GM12878 (cell line): ENCODE measurements around the gene TIFAB. TPM values are rescaled to one million over a fixed set of nuclear protein-coding genes. Genes with fewer than 3 reads are reported as not detected.

ENCODE experiments used
- ATAC-seq: fragments of 200-7000 bp; cut with Tn5 transposase; 3 replicates; pipeline ENCODE4 v1.9.1; 2020; ENCODE audit warnings: mild to moderate bottlenecking, moderate library complexity
- BruUV-seq: library from RNA; stranded (reverse); fragments of 400-500 nt; replicated peaks from 2 replicates; lab custom pipeline; 2021; lab: Mats Ljungman, UMichigan
- CTCF ChIA-PET: fragments of 300-600 bp; sonication (Branson Sonifier 250); formaldehyde crosslinking; extraction: SDS; loops from one replicate; lab custom pipeline; 2021; ENCODE audit warnings: inconsistent platforms; lab: Yijun Ruan, JAX
- POLR2A ChIA-PET: fragments of 350-600 bp; formaldehyde crosslinking; extraction: SDS; loops from one replicate; lab custom pipeline; 2021; ENCODE audit warnings: inconsistent platforms; lab: Charles Lee
- RAD21 ChIA-PET: fragments of 300-600 bp; sonication (Branson Sonifier 250); formaldehyde crosslinking; loops from one replicate; lab custom pipeline; 2023; ENCODE audit warnings: antibody characterized with exemption; ENCODE audit not compliant: unreplicated experiment; lab: Charles Lee
- SMC1A ChIA-PET: fragments of 300-600 bp; sonication (Branson Sonifier 250); formaldehyde crosslinking; loops from one replicate; lab custom pipeline; 2023; ENCODE audit not compliant: unreplicated experiment, uncharacterized antibody; lab: Charles Lee
- DNase-seq: peaks from one replicate; pipeline ENCODE4 v3.0.0-alpha.2; 2011; ENCODE audit warnings: low read depth, low spot score
- FAIRE-seq: peaks from 3 replicates; lab custom pipeline; 2011; peaks lifted over from hg19 to GRCh38; lab: Jason Lieb, UNC
- H2AFZ ChIP-seq: 2 replicates; pipeline ENCODE4 v1.6.0; 2011; ENCODE audit warnings: low read depth, low read length, control low read depth; ENCODE audit not compliant: control insufficient read depth
- H3K27ac ChIP-seq: 2 replicates; pipeline ENCODE4 v1.5.1; 2011; ENCODE audit warnings: control low read depth; ENCODE audit not compliant: control insufficient read depth, insufficient read depth
- H3K27me3 ChIP-seq, 2 experiments: replicated peaks in 1 of 2; 2 replicates each; pipeline versions ENCODE4 v1.6.0 to v1.6.1; 2011; ENCODE audit warnings: low read length in 1 of 2; ENCODE audit not compliant: control insufficient read depth in 2 of 2, insufficient read depth in 2 of 2
- H3K36me3 ChIP-seq, 2 experiments: 2 replicates each; pipeline ENCODE4 v1.5.1; 2011; ENCODE audit warnings: low read length in 1 of 2; ENCODE audit not compliant: control insufficient read depth in 2 of 2, insufficient read depth in 2 of 2
- H3K4me1 ChIP-seq: 2 replicates; pipeline ENCODE4 v1.6.1; 2011; ENCODE audit warnings: mild to moderate bottlenecking, low read length, moderate library complexity, mixed read lengths; ENCODE audit not compliant: control insufficient read depth, insufficient read depth
- H3K4me2 ChIP-seq: 2 replicates; pipeline ENCODE4 v1.6.0; 2011; ENCODE audit warnings: control low read depth; ENCODE audit not compliant: control insufficient read depth, insufficient read depth
- H3K4me3 ChIP-seq: fragments of 200-600 bp; sonication (generic); 2 replicates; pipeline ENCODE4 v1.5.1; 2016
- H3K79me2 ChIP-seq: 2 replicates; pipeline ENCODE4 v1.6.0; 2011; ENCODE audit warnings: low read length; ENCODE audit not compliant: control insufficient read depth, insufficient read depth
- H3K9ac ChIP-seq: 2 replicates; pipeline ENCODE4 v1.8.0; 2011; ENCODE audit warnings: low read length, control low read depth, mixed read lengths; ENCODE audit not compliant: control insufficient read depth, insufficient read depth
- H3K9me3 ChIP-seq: replicated peaks from 3 replicates; pipeline ENCODE4 v1.5.1; 2011; ENCODE audit warnings: mild to moderate bottlenecking, low read length; ENCODE audit not compliant: control insufficient read depth, insufficient read depth
- H4K20me1 ChIP-seq: 2 replicates; pipeline ENCODE4 v1.6.0; 2011; ENCODE audit not compliant: control insufficient read depth, insufficient read depth
- ATF2 ChIP-seq: IDR thresholded peaks from 2 replicates; pipeline ENCODE4 v1.6.1; 2012; ENCODE audit warnings: low read length, inconsistent platforms
- BRCA1 ChIP-seq: IDR thresholded peaks from 2 replicates; pipeline ENCODE4 v1.6.1; 2011; ENCODE audit warnings: low read depth, low read length, improper control_type of control experiment
- GABPA ChIP-seq: IDR thresholded peaks from 2 replicates; pipeline ENCODE4 v1.6.1; 2014; ENCODE audit warnings: antibody characterized with exemption, low read depth, mild to moderate bottlenecking, inconsistent platforms
- GATAD2B ChIP-seq: fragments of 450-650 bp; conservative IDR thresholded peaks from 2 replicates; pipeline ENCODE4 v1.6.1; 2017; ENCODE audit warnings: low read depth, mild to moderate bottlenecking, moderate library complexity
- IRF4 ChIP-seq: IDR thresholded peaks from 2 replicates; pipeline ENCODE4 v1.6.1; 2011; ENCODE audit warnings: low read depth, low read length
- JUND ChIP-seq: IDR thresholded peaks from 2 replicates; pipeline ENCODE4 v1.6.1; 2012; ENCODE audit warnings: low read depth, mild to moderate bottlenecking, low read length, improper control_type of control experiment, moderate library complexity
- KLF5 ChIP-seq: fragments of 450-650 bp; IDR thresholded peaks from 2 replicates; pipeline ENCODE4 v1.6.1; 2014; ENCODE audit warnings: mild to moderate bottlenecking; ENCODE audit not compliant: partially characterized antibody
- MLLT1 ChIP-seq: fragments of 450-650 bp; IDR thresholded peaks from 2 replicates; pipeline ENCODE4 v1.6.1; 2016; ENCODE audit warnings: mild to moderate bottlenecking
- MXI1 ChIP-seq: fragments of 150-350 bp; IDR thresholded peaks from 2 replicates; pipeline ENCODE4 v1.6.1; 2011; ENCODE audit warnings: low read depth, mild to moderate bottlenecking, inconsistent platforms, low read length, improper control_type of control experiment
- NR2F1 ChIP-seq: fragments of 450-650 bp; conservative IDR thresholded peaks from 2 replicates; pipeline ENCODE4 v1.6.1; 2017; ENCODE audit warnings: mild to moderate bottlenecking
- PAX8 ChIP-seq: fragments of 450-650 bp; IDR thresholded peaks from 2 replicates; pipeline ENCODE4 v1.6.1; 2017; ENCODE audit warnings: mild to moderate bottlenecking, moderate library complexity
- PML ChIP-seq: IDR thresholded peaks from 2 replicates; pipeline ENCODE4 v1.6.1; 2012; ENCODE audit warnings: low read length, inconsistent platforms
- PRDM15 ChIP-seq: fragments of 450-650 bp; formaldehyde crosslinking; IDR thresholded peaks from 2 replicates; pipeline ENCODE4 v1.4.0; 2020; ENCODE audit warnings: mild to moderate bottlenecking, moderate library complexity
- RAD51 ChIP-seq: fragments of 450-650 bp; IDR thresholded peaks from 2 replicates; pipeline ENCODE4 v1.6.1; 2016; ENCODE audit warnings: moderate library complexity, mild to moderate bottlenecking, inconsistent platforms
- RFX5 ChIP-seq: IDR thresholded peaks from 2 replicates; pipeline ENCODE4 v1.6.1; 2011; ENCODE audit warnings: low read depth, low read length, improper control_type of control experiment
- SIX5 ChIP-seq: IDR thresholded peaks from 2 replicates; pipeline ENCODE4 v1.6.1; 2011; ENCODE audit warnings: mild to moderate bottlenecking, low read depth, low read length, moderate library complexity; ENCODE audit not compliant: severe bottlenecking
- TCF7 ChIP-seq: IDR thresholded peaks from 2 replicates; pipeline ENCODE4 v1.6.1; 2014; ENCODE audit warnings: antibody characterized with exemption, borderline replicate concordance
- ZBED1 ChIP-seq: IDR thresholded peaks from 2 replicates; pipeline ENCODE4 v1.6.1; 2016; ENCODE audit warnings: borderline replicate concordance
- WGBS: methylation state at CpG from one replicate; pipeline ENCODE4 v1.1.6; 2016; ENCODE audit warnings: low lambda C conversion rate; ENCODE audit not compliant: insufficient replicate concordance, insufficient coverage; ENCODE audit errors: missing lambda C conversion rate; 5-methylcytosine and 5-hydroxymethylcytosine counted together
- in situ Hi-C: fragments of 300-500 bp; cut with MboI; formaldehyde crosslinking; loops from 9 replicates; pipeline ENCODE4 v1.14.3; 2018; ENCODE audit warnings: mixed read lengths
- intact Hi-C: fragments of 100-400 bp; cut with micrococcal nuclease; formaldehyde crosslinking; loops from one replicate; pipeline ENCODE4 v1.14.2; 2022; ENCODE audit not compliant: unreplicated experiment
- polyA plus RNA-seq, 11 experiments: library from polyadenylated mRNA; depleted of rRNA in 4 of 11; unstranded in 6 of 11; stranded (reverse) in 5 of 11; fragments of >200 nt; fragmentation: Nextera tagmentation in 4 of 11; fragmentation: Illumina TruSeq in 1 of 11; extraction: Ambion mirVana in 4 of 11; extraction: Trizol in 1 of 11; gene quantifications; 1 replicate in 1 of 11; 2 replicates in 10 of 11; pipeline versions ENCODE4 v1.2.1 to v1.2.3, GENCODE V29; 2011 to 2016; ENCODE audit warnings: inconsistent platforms in 2 of 11, missing spikeins in 2 of 11, low read depth in 1 of 11
- total RNA-seq, 4 experiments: library from RNA; depleted of rRNA in 3 of 4; stranded (reverse); fragments of >200 nt in 3 of 4; fragmentation: Illumina TruSeq in 1 of 4; extraction: Trizol in 1 of 4; gene quantifications; 2 replicates each; pipeline versions ENCODE4 v1.2.1 to v1.2.3, GENCODE V29; 2013 to 2021
- TF ChIP-seq, protein P1 (sequence below): IDR thresholded peaks from 2 replicates; pipeline ENCODE4 v1.6.1; 2012; ENCODE audit warnings: low read depth, low read length, improper control_type of control experiment

TIFAB gene
- total and polyA plus RNA-seq, 10 of the 15 experiments (the other 5 are each of a cell fraction or from before 2014, with no cell fraction given), result not detected

- intact Hi-C loops (no loop called here), in situ Hi-C loops (no loop called here)
- DNase-seq (no peak), ATAC-seq (no peak), FAIRE-seq (peak; percentile 23)
- no peaks in the 10 kb centered on the region for H4K20me1 ChIP-seq
- H3K36me3 ChIP-seq, result no peaks in the 10 kb centered on the region
- no peak overlapping the region for H3K4me3 ChIP-seq
- H2AFZ ChIP-seq, result no peak overlapping the region
- SMC1A ChIA-PET, result interaction anchor here (1.1 to 3.6 kb wide), 4 partner anchors 8 to 24 kb away, joined by 3 to 14 read pairs (median 4); no protein-coding TSS in a partner anchor
- no peak overlapping the region for H3K9ac ChIP-seq
- RAD21 ChIA-PET, result no interaction called here
- H3K9me3 ChIP-seq, result no peaks in the 10 kb centered on the region
- H3K27ac ChIP-seq, result no peak overlapping the region
- peaks cover 19% of the 10 kb centered on the region for H3K4me1 ChIP-seq
- 5% methylated on average over 6 of the region's 6 CpGs for WGBS
- POLR2A ChIA-PET, result interaction anchor here (0.6 kb wide), 1 partner anchor 22 kb away, joined by 7 read pairs; no protein-coding TSS in a partner anchor
- 0 out of 4 replicates have a peak, but pooled peaks cover 0 to 1% of the 10 kb centered on the region in 2 experiments for H3K27me3 ChIP-seq
- no TSS peak for BruUV-seq
- CTCF ChIA-PET, result interaction anchor here (0.7 to 5.7 kb wide), 5 partner anchors 15 to 109 kb away, joined by 3 to 48 read pairs (median 5); no protein-coding TSS in a partner anchor
- no peaks in the 10 kb centered on the region for H3K79me2 ChIP-seq
- no peak overlapping the region for H3K4me2 ChIP-seq
- no peak for TF ChIP-seq GABPA
- TF ChIP-seq GATAD2B, result no peak
- no peak for TF ChIP-seq TCF7
- no peak for TF ChIP-seq PML
- TF ChIP-seq, protein P1, sequence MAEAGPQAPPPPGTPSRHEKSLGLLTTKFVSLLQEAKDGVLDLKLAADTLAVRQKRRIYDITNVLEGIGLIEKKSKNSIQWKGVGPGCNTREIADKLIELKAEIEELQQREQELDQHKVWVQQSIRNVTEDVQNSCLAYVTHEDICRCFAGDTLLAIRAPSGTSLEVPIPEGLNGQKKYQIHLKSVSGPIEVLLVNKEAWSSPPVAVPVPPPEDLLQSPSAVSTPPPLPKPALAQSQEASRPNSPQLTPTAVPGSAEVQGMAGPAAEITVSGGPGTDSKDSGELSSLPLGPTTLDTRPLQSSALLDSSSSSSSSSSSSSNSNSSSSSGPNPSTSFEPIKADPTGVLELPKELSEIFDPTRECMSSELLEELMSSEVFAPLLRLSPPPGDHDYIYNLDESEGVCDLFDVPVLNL, result no peak
- no peak for TF ChIP-seq ATF2
- TF ChIP-seq MXI1, result no peak
- no peak for TF ChIP-seq PRDM15 (CRISPR knock-in tag)
- no peak for TF ChIP-seq MLLT1
- TF ChIP-seq PAX8, result no peak
- no peak for TF ChIP-seq KLF5
- TF ChIP-seq RAD51, result no peak
- no peak for TF ChIP-seq JUND
- TF ChIP-seq BRCA1, result no peak
- no peak for TF ChIP-seq ZBED1
- no peak for TF ChIP-seq RFX5
- TF ChIP-seq SIX5, result no peak
- TF ChIP-seq IRF4, result no peak
- no peak for TF ChIP-seq NR2F1
Measured at GRCh38 chr5:135440916-135441315, 11.2 kb downstream of the TIFAB start.
